ENCODE results near the gene OR8S1. TPM values are rescaled to one million over a fixed set of nuclear protein-coding genes. Genes with fewer than 3 reads are reported as not detected.
"Not testable (repeated sequence)": the region's sequence is repeated elsewhere in the genome, so short reads cannot be mapped to it uniquely, and the experiment has no call there.

OR8S1 gene
- total and polyA plus RNA-seq, 2 experiments from 2014 or later, result not detected

GRCh38 chr12:48527891-48528670 is 2.6 kb downstream of the OR8S1 start:
- no peaks in the 10 kb centered on the region for H3K4me1 ChIP-seq (ENCODE audit: low read depth)
- H3K27ac ChIP-seq, result no peak overlapping the region
- no peaks in the 10 kb centered on the region for H3K36me3 ChIP-seq
- no peaks in the 10 kb centered on the region for H3K27me3 ChIP-seq
- no peak overlapping the region for H3K4me3 ChIP-seq
- TF ChIP-seq CTCF (IDR thresholded peaks at IDR 0.05; ENCODE audit: low read depth, low read length), result no peak
- no peaks in the 10 kb centered on the region for H3K9me3 ChIP-seq (ENCODE audit: low read depth)
- no peak for DNase-seq (ENCODE audit: low read depth in 1 of 2, low spot score in 1 of 2)

- Histone ChIP-seq H3K27ac (no peak overlapping the region), H3K36me3 (no peaks in the 10 kb centered on the region), H3K4me3 (no peak overlapping the region), H3K4me1 (ENCODE audit: low read depth) (no peaks in the 10 kb centered on the region), H3K27me3 (no peaks in the 10 kb centered on the region), H3K9me3 (ENCODE audit: low read depth) (no peaks in the 10 kb centered on the region)
- no peak for DNase-seq (ENCODE audit: low read depth in 1 of 2, low spot score in 1 of 2)
- no peak for TF ChIP-seq CTCF (IDR thresholded peaks at IDR 0.05; ENCODE audit: low read depth, low read length)
Measured at GRCh38 chr12:48532601-48533000, 7.2 kb downstream of the OR8S1 start.

GRCh38 chr12:48536602-48537001 is 11.2 kb downstream of the OR8S1 start:
- H3K36me3 ChIP-seq, result no peaks in the 10 kb centered on the region
- H3K27ac ChIP-seq, result no peak overlapping the region
- H3K4me1 ChIP-seq (ENCODE audit: low read depth), result no peaks in the 10 kb centered on the region
- H3K27me3 ChIP-seq, result no peaks in the 10 kb centered on the region
- H3K9me3 ChIP-seq (ENCODE audit: low read depth), result no peaks in the 10 kb centered on the region
- DNase-seq (ENCODE audit: low read depth in 1 of 2, low spot score in 1 of 2), result no peak
- no peak for TF ChIP-seq CTCF (IDR thresholded peaks at IDR 0.05; ENCODE audit: low read depth, low read length)
- H3K4me3 ChIP-seq, result no peak overlapping the region

- no peaks in the 10 kb centered on the region for H3K27me3 ChIP-seq
- H3K4me3 ChIP-seq, result no peak overlapping the region
- H3K36me3 ChIP-seq, result no peaks in the 10 kb centered on the region
- TF ChIP-seq CTCF (IDR thresholded peaks at IDR 0.05; ENCODE audit: low read depth, low read length), result peak; percentile 77
- H3K9me3 ChIP-seq (ENCODE audit: low read depth), result no peaks in the 10 kb centered on the region
- DNase-seq (ENCODE audit: low read depth in 1 of 2, low spot score in 1 of 2), result peak; percentile 27 to 53
- H3K4me1 ChIP-seq (ENCODE audit: low read depth), result no peaks in the 10 kb centered on the region
- no peak overlapping the region for H3K27ac ChIP-seq
Measured at GRCh38 chr12:48542300-48542928, 17.0 kb downstream of the OR8S1 start.

- no peaks in the 10 kb centered on the region for H3K9me3 ChIP-seq (ENCODE audit: low read depth)
- no peaks in the 10 kb centered on the region for H3K27me3 ChIP-seq
- H3K27ac ChIP-seq, result no peak overlapping the region
- H3K36me3 ChIP-seq, result no peaks in the 10 kb centered on the region
- no peak for DNase-seq (ENCODE audit: low read depth in 1 of 2, low spot score in 1 of 2)
- no peaks in the 10 kb centered on the region for H3K4me1 ChIP-seq (ENCODE audit: low read depth)
- no peak overlapping the region for H3K4me3 ChIP-seq
- no peak for TF ChIP-seq CTCF (IDR thresholded peaks at IDR 0.05; ENCODE audit: low read depth, low read length)
Measured at GRCh38 chr12:48545833-48546469, 20.5 kb downstream of the OR8S1 start.

GRCh38 chr12:48547012-48547411 is 21.6 kb downstream of the OR8S1 start:
- not testable (repeated sequence) for H3K36me3 ChIP-seq; H3K27me3 ChIP-seq; DNase-seq (ENCODE audit: low read depth in 1 of 2, low spot score in 1 of 2); H3K9me3 ChIP-seq (ENCODE audit: low read depth); H3K4me3 ChIP-seq; H3K27ac ChIP-seq; H3K4me1 ChIP-seq (ENCODE audit: low read depth)

- not testable (repeated sequence) for H3K27me3 ChIP-seq; H3K9me3 ChIP-seq (ENCODE audit: low read depth); H3K36me3 ChIP-seq; H3K4me1 ChIP-seq (ENCODE audit: low read depth); H3K27ac ChIP-seq; DNase-seq (ENCODE audit: low read depth in 1 of 2, low spot score in 1 of 2); H3K4me3 ChIP-seq
Measured at GRCh38 chr12:48551636-48552035, 26.2 kb downstream of the OR8S1 start.

GRCh38 chr12:48553666-48554343 is 28.4 kb downstream of the OR8S1 start:
- H3K9me3 ChIP-seq (ENCODE audit: low read depth); DNase-seq (ENCODE audit: low read depth in 1 of 2, low spot score in 1 of 2); H3K27me3 ChIP-seq; H3K27ac ChIP-seq; H3K4me1 ChIP-seq (ENCODE audit: low read depth); H3K36me3 ChIP-seq; H3K4me3 ChIP-seq: not testable (repeated sequence)

Data from cardiac muscle cell (in vitro differentiated cells and primary cell).